Bronchial epithelial cell (primary cell): Measurements from ENCODE around the gene TRPM3. TPM values are rescaled to one million over a fixed set of nuclear protein-coding genes. Genes with fewer than 3 reads are reported as not detected.
A peak's percentile ranks its signal among the peaks of the same experiment; 100 is the strongest.

Experiments used
- DNase-seq: peaks from one replicate; pipeline ENCODE4 v3.0.0-alpha.2; 2010; ENCODE audit warnings: low read depth
- FAIRE-seq: peaks from 2 replicates; lab custom pipeline; 2011; peaks lifted over from hg19 to GRCh38; lab: Jason Lieb, UNC
- H3K27me3 ChIP-seq: 2 replicates; pipeline ENCODE4 v1.5.1; 2011; ENCODE audit warnings: low read length; ENCODE audit not compliant: control insufficient read depth, insufficient read depth
- H3K36me3 ChIP-seq: 2 replicates; pipeline ENCODE4 v1.5.1; 2011; ENCODE audit warnings: low read length; ENCODE audit not compliant: control insufficient read depth, insufficient read depth
- H3K4me3 ChIP-seq: 2 replicates; pipeline ENCODE4 v1.5.1; 2011; ENCODE audit warnings: mild to moderate bottlenecking, low read depth, low read length, control low read depth
- total RNA-seq: library from RNA; depleted of rRNA; stranded (reverse); fragments of >200 nt; gene quantifications from 2 replicates; pipeline ENCODE4 v1.2.1, GENCODE V29; 2014
- TF ChIP-seq, protein P1 (sequence below): IDR thresholded peaks from 2 replicates; pipeline ENCODE4 v1.5.1; 2011; ENCODE audit warnings: mild to moderate bottlenecking, moderate library complexity, low read length, control low read depth, inconsistent platforms; ENCODE audit not compliant: insufficient read depth, severe bottlenecking

Gene TRPM3
- total RNA-seq, 1 donor from 2014 or later = not detected

DNA sequence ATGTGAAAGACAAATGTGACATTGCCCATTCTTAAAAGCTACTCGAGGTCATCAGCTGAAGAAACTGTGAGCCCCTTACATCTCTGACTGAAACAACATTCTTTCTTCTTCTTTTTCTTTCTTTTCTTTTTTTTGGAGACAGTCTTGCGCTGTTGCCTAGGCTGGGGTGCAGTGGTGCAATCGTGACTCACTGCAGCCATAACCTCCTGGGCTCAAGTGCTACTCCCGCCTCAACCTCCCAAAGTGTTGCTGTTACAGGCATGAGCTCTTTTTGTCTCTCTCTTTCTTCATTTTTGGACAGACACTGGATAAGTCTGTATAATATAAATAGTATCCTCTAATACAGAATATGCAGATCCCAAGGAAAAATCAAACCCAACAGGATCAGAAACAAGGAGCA, 443.3 kb downstream of the TRPM3 start:
- no peak overlapping the region for H3K4me3 ChIP-seq
- H3K27me3 ChIP-seq = no peaks in the 10 kb centered on the region
- no peaks in the 10 kb centered on the region for H3K36me3 ChIP-seq
- TF ChIP-seq, protein P1, sequence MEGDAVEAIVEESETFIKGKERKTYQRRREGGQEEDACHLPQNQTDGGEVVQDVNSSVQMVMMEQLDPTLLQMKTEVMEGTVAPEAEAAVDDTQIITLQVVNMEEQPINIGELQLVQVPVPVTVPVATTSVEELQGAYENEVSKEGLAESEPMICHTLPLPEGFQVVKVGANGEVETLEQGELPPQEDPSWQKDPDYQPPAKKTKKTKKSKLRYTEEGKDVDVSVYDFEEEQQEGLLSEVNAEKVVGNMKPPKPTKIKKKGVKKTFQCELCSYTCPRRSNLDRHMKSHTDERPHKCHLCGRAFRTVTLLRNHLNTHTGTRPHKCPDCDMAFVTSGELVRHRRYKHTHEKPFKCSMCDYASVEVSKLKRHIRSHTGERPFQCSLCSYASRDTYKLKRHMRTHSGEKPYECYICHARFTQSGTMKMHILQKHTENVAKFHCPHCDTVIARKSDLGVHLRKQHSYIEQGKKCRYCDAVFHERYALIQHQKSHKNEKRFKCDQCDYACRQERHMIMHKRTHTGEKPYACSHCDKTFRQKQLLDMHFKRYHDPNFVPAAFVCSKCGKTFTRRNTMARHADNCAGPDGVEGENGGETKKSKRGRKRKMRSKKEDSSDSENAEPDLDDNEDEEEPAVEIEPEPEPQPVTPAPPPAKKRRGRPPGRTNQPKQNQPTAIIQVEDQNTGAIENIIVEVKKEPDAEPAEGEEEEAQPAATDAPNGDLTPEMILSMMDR = no peak
- no peak for DNase-seq
- FAIRE-seq = no peak

DNA sequence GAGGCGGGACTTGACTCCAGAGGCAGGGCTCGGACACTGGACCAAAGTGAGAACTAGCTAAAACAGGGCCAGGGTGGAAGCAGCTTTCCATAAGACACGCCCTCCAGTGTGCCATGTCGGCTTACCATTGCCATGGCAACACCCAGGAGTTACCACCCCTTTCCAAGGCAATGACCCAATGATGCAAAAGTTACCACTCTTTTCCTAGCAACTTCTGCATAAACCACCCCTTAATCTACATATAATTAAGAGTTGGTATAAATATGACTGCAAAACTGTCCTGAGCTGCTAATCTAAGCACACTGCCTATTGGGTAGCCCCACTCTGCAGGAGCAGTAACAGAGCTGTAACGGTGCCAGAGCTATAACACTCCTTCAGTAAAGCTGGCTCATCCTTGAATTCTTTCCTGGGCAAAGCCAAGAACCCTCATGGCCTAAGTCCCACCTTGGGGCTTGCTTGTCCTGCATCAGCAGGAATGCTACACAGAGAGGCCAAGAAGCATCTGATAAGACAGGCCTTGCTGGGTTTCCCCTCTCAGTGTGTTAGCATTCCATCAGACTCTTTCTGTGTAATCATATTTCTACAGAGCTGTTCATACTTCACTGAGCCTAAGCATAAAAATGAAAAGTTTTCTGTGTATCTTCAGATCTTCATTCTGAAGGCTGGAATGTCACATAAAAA, 444.2 kb downstream of the TRPM3 start:
- TF ChIP-seq, protein P1 = no peak
- DNase-seq = no peak
- Histone ChIP-seq H3K36me3 (no peaks in the 10 kb centered on the region), H3K4me3 (no peak overlapping the region), H3K27me3 (no peaks in the 10 kb centered on the region)
- FAIRE-seq = no peak

- FAIRE-seq = no peak
Observed at GRCh38 chr9:70675868-70676370, 445.5 kb downstream of the TRPM3 start.

GRCh38 chr9:70673844-70674243, 447.6 kb downstream of the TRPM3 start:
- TF ChIP-seq, protein P1 = no peak
- FAIRE-seq = no peak
- Histone ChIP-seq H3K27me3 (no peaks in the 10 kb centered on the region), H3K36me3 (no peaks in the 10 kb centered on the region), H3K4me3 (no peak overlapping the region)
- DNase-seq = no peak

More at GRCh38 chr9:70675868-70676370, 445.5 kb downstream of the TRPM3 start:
- Histone ChIP-seq H3K27me3 (no peaks in the 10 kb centered on the region), H3K4me3 (no peak overlapping the region), H3K36me3 (no peaks in the 10 kb centered on the region)
- no peak for DNase-seq
- TF ChIP-seq, protein P1 = no peak

- no peak for DNase-seq
- Histone ChIP-seq H3K36me3 (no peaks in the 10 kb centered on the region), H3K27me3 (no peaks in the 10 kb centered on the region), H3K4me3 (no peak overlapping the region)
- TF ChIP-seq, protein P1 = no peak
- no peak for FAIRE-seq
Observed at GRCh38 chr9:70672161-70672649, 449.2 kb downstream of the TRPM3 start.

- H3K27me3 ChIP-seq = no peaks in the 10 kb centered on the region
- DNase-seq (peak; percentile 38), FAIRE-seq (no peak)
- H3K4me3 ChIP-seq = no peak overlapping the region
- TF ChIP-seq, protein P1 = no peak
- no peaks in the 10 kb centered on the region for H3K36me3 ChIP-seq
Observed at GRCh38 chr9:70668751-70669150, 452.7 kb downstream of the TRPM3 start.
